ENCODE data around the gene TMTC2. TPM values are rescaled to one million over a fixed set of nuclear protein-coding genes. Genes with fewer than 3 reads are reported as not detected.

The TMTC2 gene
- total RNA-seq, 6 experiments from 2014 or later = 0.75 to 3.2 (median 1.1) TPM

GRCh38 chr12:83132360-83132759, 445.7 kb downstream of the TMTC2 start:
- Mint-ChIP-seq H3K9me3 (peaks cover 30% of the 10 kb centered on the region), H3K4me1 (ENCODE audit: low read depth) (no peaks in the 10 kb centered on the region), H3K27me3 (ENCODE audit: insufficient read depth) (no peaks in the 10 kb centered on the region), H3K4me3 (no peak overlapping the region), H3K36me3 (ENCODE audit: low read depth) (no peaks in the 10 kb centered on the region), H3K27ac (no peak overlapping the region)
- no peak for TF ChIP-seq CTCF (IDR thresholded peaks at IDR 0.05)
- no peak for DNase-seq

DNA sequence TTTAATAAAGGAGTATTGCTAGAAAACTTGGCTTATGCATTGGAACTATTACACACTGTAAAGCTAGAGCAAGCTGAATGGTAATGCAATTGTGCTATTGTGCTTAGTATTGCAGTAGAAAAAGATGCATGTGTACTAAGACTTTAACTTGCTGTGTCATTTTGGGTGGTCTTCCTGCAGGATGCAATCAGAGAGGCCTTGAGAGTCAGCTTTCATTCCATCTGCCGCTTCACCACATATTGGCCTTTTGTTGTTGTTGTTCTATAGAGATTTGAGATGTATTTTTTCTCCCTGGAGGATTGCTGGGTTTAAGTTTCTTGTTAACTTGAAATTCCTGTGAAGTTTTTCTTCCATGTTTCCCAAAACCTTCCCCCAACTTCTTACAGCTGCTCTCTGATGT, 449.7 kb downstream of the TMTC2 start:
- Mint-ChIP-seq H3K4me1 (ENCODE audit: low read depth) (no peaks in the 10 kb centered on the region), H3K4me3 (no peak overlapping the region), H3K27me3 (ENCODE audit: insufficient read depth) (no peaks in the 10 kb centered on the region), H3K9me3 (peaks cover 29% of the 10 kb centered on the region), H3K27ac (no peak overlapping the region), H3K36me3 (ENCODE audit: low read depth) (no peaks in the 10 kb centered on the region)
- DNase-seq = no peak
- no peak for TF ChIP-seq CTCF (IDR thresholded peaks at IDR 0.05)

DNA sequence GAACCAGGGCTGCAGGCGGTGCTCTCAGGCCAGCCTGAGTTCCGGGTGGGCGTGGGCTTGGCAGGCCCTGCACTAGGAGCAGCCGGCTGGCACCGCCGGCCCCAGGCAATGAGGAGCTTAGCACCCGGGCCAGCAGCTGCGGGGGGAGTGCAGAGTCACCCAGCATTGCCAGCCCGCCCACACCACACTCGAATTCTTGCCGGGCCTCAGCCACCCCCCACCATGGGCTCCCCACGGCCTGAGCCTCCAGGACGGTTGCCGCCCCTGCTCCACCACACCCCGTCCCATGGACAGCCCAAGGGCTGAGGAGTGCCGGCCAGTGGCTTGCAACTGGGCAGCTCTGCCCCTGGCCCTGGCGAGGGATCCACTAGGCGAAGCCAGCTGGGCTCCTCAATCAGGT, 453.4 kb downstream of the TMTC2 start:
- Mint-ChIP-seq H3K4me3 (no peak overlapping the region), H3K4me1 (ENCODE audit: low read depth) (no peaks in the 10 kb centered on the region), H3K36me3 (ENCODE audit: low read depth) (no peaks in the 10 kb centered on the region), H3K27me3 (ENCODE audit: insufficient read depth) (no peaks in the 10 kb centered on the region), H3K27ac (no peak overlapping the region), H3K9me3 (peaks cover 38% of the 10 kb centered on the region)
- no peak for TF ChIP-seq CTCF (IDR thresholded peaks at IDR 0.05)
- no peak for DNase-seq

DNA sequence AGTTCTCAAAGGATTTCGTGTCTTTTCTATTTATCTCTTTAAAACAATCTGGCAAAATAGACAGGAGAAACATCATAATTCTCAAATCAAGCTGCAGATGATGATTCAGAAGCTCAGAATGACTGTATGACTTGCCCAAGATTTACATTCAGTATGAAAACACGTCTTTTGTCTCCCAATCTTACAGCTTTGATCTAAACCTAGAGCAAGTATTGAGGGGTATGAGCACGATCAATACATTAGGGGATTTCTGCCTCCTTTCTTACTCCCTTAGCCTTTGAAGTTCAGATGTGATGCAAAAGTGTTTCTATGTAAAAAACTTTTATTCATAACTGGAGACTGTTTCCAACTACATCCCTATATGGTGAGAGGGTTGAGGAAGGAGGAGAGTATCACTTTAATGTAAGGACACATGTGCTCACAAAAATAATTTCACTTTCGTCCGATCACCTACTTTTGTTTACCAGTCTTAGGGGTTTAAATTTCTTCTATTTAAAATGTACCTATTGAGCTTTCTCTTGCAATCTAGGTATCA, 454.8 kb downstream of the TMTC2 start:
- no peaks in the 10 kb centered on the region for H3K27me3 Mint-ChIP-seq (ENCODE audit: insufficient read depth)
- H3K4me1 Mint-ChIP-seq (ENCODE audit: low read depth) = no peaks in the 10 kb centered on the region
- no peak overlapping the region for H3K27ac Mint-ChIP-seq
- no peak for TF ChIP-seq CTCF (IDR thresholded peaks at IDR 0.05)
- DNase-seq = no peak
- no peak overlapping the region for H3K4me3 Mint-ChIP-seq
- H3K9me3 Mint-ChIP-seq = peaks cover 44% of the 10 kb centered on the region
- no peaks in the 10 kb centered on the region for H3K36me3 Mint-ChIP-seq (ENCODE audit: low read depth)

GRCh38 chr12:83142914-83143313, 456.2 kb downstream of the TMTC2 start:
- Mint-ChIP-seq H3K9me3 (peaks cover 41% of the 10 kb centered on the region), H3K4me1 (ENCODE audit: low read depth) (no peaks in the 10 kb centered on the region), H3K27me3 (ENCODE audit: insufficient read depth) (no peaks in the 10 kb centered on the region), H3K27ac (no peak overlapping the region), H3K36me3 (ENCODE audit: low read depth) (no peaks in the 10 kb centered on the region), H3K4me3 (no peak overlapping the region)
- no peak for TF ChIP-seq CTCF (IDR thresholded peaks at IDR 0.05)
- DNase-seq = no peak

- Mint-ChIP-seq H3K4me1 (ENCODE audit: low read depth) (no peaks in the 10 kb centered on the region), H3K27me3 (ENCODE audit: insufficient read depth) (no peaks in the 10 kb centered on the region), H3K9me3 (peaks cover 44% of the 10 kb centered on the region), H3K36me3 (ENCODE audit: low read depth) (no peaks in the 10 kb centered on the region), H3K27ac (no peak overlapping the region), H3K4me3 (no peak overlapping the region)
- no peak for DNase-seq
- TF ChIP-seq CTCF (IDR thresholded peaks at IDR 0.05) = no peak
Measured at GRCh38 chr12:83143950-83144349, 457.2 kb downstream of the TMTC2 start.
